ENCODE data around the gene VPS52. TPM values are rescaled to one million over a fixed set of nuclear protein-coding genes. Genes with fewer than 3 reads are reported as not detected.
A peak's percentile ranks its signal among the peaks of the same experiment; 100 is the strongest.

The VPS52 gene
- total RNA-seq, 2 donors from 2014 or later, result 37.1 to 40.5 TPM

GRCh38 chr6:33203443-33204164, 68.1 kb downstream of the VPS52 start:
- WGBS, 2 donors, result 48 to 77% methylated on average over 5 to 7 of the region's 7 CpGs
- Histone ChIP-seq H3K9me3 (no peaks in the 10 kb centered on the region), H3K27me3 (no peaks in the 10 kb centered on the region), H3K4me1 (peaks cover 73% of the 10 kb centered on the region), H3K4me3 (no peak overlapping the region), H3K36me3 (replicated peaks in 1 of 2; ENCODE audit: insufficient read depth in 1 of 2, low read depth in 2 of 2) (peaks cover 0 to 6% of the 10 kb centered on the region in 2 donors), H3K27ac (peak overlapping the region; percentile 81 to 93 (median 88))
- DNase-seq (no peak), ATAC-seq (no peak)
- intact Hi-C loops (cut with DNase I), result no loop called here
- no peak for TF ChIP-seq POLR2A (IDR thresholded peaks at IDR 0.05)
- no peak for TF ChIP-seq CTCF (IDR thresholded peaks at IDR 0.05)

GRCh38 chr6:33202799-33203198, 68.9 kb downstream of the VPS52 start:
- DNase-seq, result no peak
- Histone ChIP-seq H3K27me3 (no peaks in the 10 kb centered on the region), H3K4me1 (peaks cover 81% of the 10 kb centered on the region), H3K9me3 (no peaks in the 10 kb centered on the region), H3K36me3 (replicated peaks in 1 of 2; ENCODE audit: insufficient read depth in 1 of 2, low read depth in 2 of 2) (peaks cover 0 to 6% of the 10 kb centered on the region in 2 donors), H3K27ac (peak overlapping the region in 2 of 4 donors; percentile 27 to 92), H3K4me3 (no peak overlapping the region)
- intact Hi-C loops (cut with DNase I), result no loop called here
- no peak for ATAC-seq
- TF ChIP-seq POLR2A (IDR thresholded peaks at IDR 0.05) (no peak), CTCF (IDR thresholded peaks at IDR 0.05) (no peak)
- WGBS, 2 donors, result 54 to 55% methylated on average over 6 of the region's 6 CpGs

GRCh38 chr6:33201935-33202334, 69.7 kb downstream of the VPS52 start:
- Histone ChIP-seq H3K27me3 (no peaks in the 10 kb centered on the region), H3K36me3 (replicated peaks in 1 of 2; ENCODE audit: insufficient read depth in 1 of 2, low read depth in 2 of 2) (peaks cover 0 to 7% of the 10 kb centered on the region in 2 donors), H3K4me3 (peak overlapping the region; percentile 59 to 77), H3K27ac (peak overlapping the region in 3 of 4 donors; percentile 94 to 99 (median 99)), H3K4me1 (peaks cover 81% of the 10 kb centered on the region), H3K9me3 (no peaks in the 10 kb centered on the region)
- DNase-seq, result no peak
- ATAC-seq, result no peak
- WGBS, 2 donors, result 25 to 32% methylated on average over 6 of the region's 6 CpGs
- TF ChIP-seq CTCF (IDR thresholded peaks at IDR 0.05) (no peak), POLR2A (IDR thresholded peaks at IDR 0.05) (no peak)
- intact Hi-C loops (cut with DNase I), result no loop called here

- no peak for TF ChIP-seq CTCF (IDR thresholded peaks at IDR 0.05)
- Histone ChIP-seq H3K4me1 (peaks cover 74% of the 10 kb centered on the region), H3K27me3 (no peaks in the 10 kb centered on the region), H3K9me3 (no peaks in the 10 kb centered on the region), H3K36me3 (replicated peaks in 1 of 2; ENCODE audit: insufficient read depth in 1 of 2, low read depth in 2 of 2) (peaks cover 0 to 10% of the 10 kb centered on the region in 2 donors), H3K4me3 (peak overlapping the region; percentile 59 to 77), H3K27ac (peak overlapping the region; percentile 90 to 99 (median 96))
- intact Hi-C loops (cut with DNase I), result no loop called here
- peak; percentile 0 for ATAC-seq
- peak in 2 of 4 donors; percentile 29 to 34 for DNase-seq
- 2 to 7% methylated on average over 14 of the region's 14 CpGs for WGBS, 2 donors
Measured at GRCh38 chr6:33201147-33201545, 70.5 kb downstream of the VPS52 start.

MicroRNA genes within 50 kb of the gene (microRNA counts, 767-probe panel; counts per million panel counts)
- microRNA hsa-miR-219-1-3p (0 to 736 counts per million in 2 donors), microRNA hsa-miR-219-5p (0 to 736 counts per million in 2 donors)

Small RNAs within 50 kb of the gene (microRNA-seq; reads per million reads assigned to microRNA genes)
- gene MIR219A1 (ENCODE audit: borderline number of aligned reads in 2 of 2, borderline replicate concordance in 2 of 2), result 3.6 to 4.2 reads per million in 2 donors
- 0 reads per million in 2 donors for gene MIR6834 (ENCODE audit: borderline number of aligned reads in 2 of 2, borderline replicate concordance in 2 of 2)
- gene MIR6873 (ENCODE audit: borderline number of aligned reads in 2 of 2, borderline replicate concordance in 2 of 2), result 0 reads per million in 2 donors

Small RNAs within 50 kb of the gene (small RNA-seq; reads per million reads assigned to genes)
- 4.2 reads per million, percentile 85 among the genes with 10 or more reads in this experiment for gene MIR219A1

Other genes starting within 250 kb of the VPS52 start
- gene HLA-DPA1, start 198.2 kb downstream of the VPS52 start, total RNA-seq, result 10 to 100 TPM; 10.5 to 81.7 TPM
- 10 to 100 TPM; 41.2 to 52.4 TPM for gene HLA-DPB1, start 195.9 kb downstream of the VPS52 start, total RNA-seq
- 1 to 10 TPM in 1 of 2 donors, under 1 TPM in 1; 0.78 to 2.3 TPM for gene COL11A2, start 79.4 kb downstream of the VPS52 start, total RNA-seq
- 10 to 100 TPM; 17.1 to 21.0 TPM for gene RXRB, start 71.2 kb downstream of the VPS52 start, total RNA-seq
- gene SLC39A7, start 71.0 kb downstream of the VPS52 start, total RNA-seq, result 10 to 100 TPM; 57.3 to 67.9 TPM
- gene HSD17B8, start 67.2 kb downstream of the VPS52 start, total RNA-seq, result 10 to 100 TPM; 19.1 to 29.1 TPM
- 10 to 100 TPM; 11.2 to 28.3 TPM for gene RING1, start 63.4 kb downstream of the VPS52 start, total RNA-seq
- gene RPS18, start 199 bp upstream of the VPS52 start, total RNA-seq, result 1,000 to 10,000 TPM in 1 of 2 donors, 100 to 1,000 TPM in 1; 772 to 1,608 TPM
- 1 to 10 TPM; 3.9 to 5.6 TPM for gene B3GALT4, start 5.2 kb upstream of the VPS52 start, total RNA-seq
- gene WDR46, start 17.4 kb upstream of the VPS52 start, total RNA-seq, result 10 to 100 TPM; 27.8 to 43.2 TPM
- gene PFDN6, start 17.7 kb upstream of the VPS52 start, total RNA-seq, result 10 to 100 TPM; 10.2 to 19.7 TPM
- gene RGL2, start 27.1 kb upstream of the VPS52 start, total RNA-seq, result 10 to 100 TPM; 31.3 to 31.9 TPM
- gene TAPBP, start 42.2 kb upstream of the VPS52 start, total RNA-seq, result 100 to 1,000 TPM in 1 of 2 donors, 10 to 100 TPM in 1; 50.3 to 108 TPM
- gene ZBTB22, start 45.9 kb upstream of the VPS52 start, total RNA-seq, result 10 to 100 TPM; 12.7 to 14.8 TPM
- 10 to 100 TPM; 20.0 to 28.0 TPM for gene DAXX, start 51.1 kb upstream of the VPS52 start, total RNA-seq
- under 1 TPM in 1 of 2 donors, not detected in 1; 0.66 TPM for gene KIFC1, start 119.9 kb upstream of the VPS52 start, total RNA-seq
- 10 to 100 TPM; 58.3 to 73.9 TPM for gene PHF1, start 139.1 kb upstream of the VPS52 start, total RNA-seq
- 100 to 1,000 TPM in 1 of 2 donors, 10 to 100 TPM in 1; 87.7 to 126 TPM for gene CUTA, start 146.2 kb upstream of the VPS52 start, total RNA-seq
- 1 to 10 TPM; 5.4 to 5.6 TPM for gene SYNGAP1, start 148.2 kb upstream of the VPS52 start, total RNA-seq
- gene ZBTB9, start 182.7 kb upstream of the VPS52 start, total RNA-seq, result 1 to 10 TPM; 1.8 to 5.3 TPM

Measured in body of pancreas (tissue), 4 donors.